GM20431 (cell line): ENCODE results near the gene MYMX.

Experiments
- in situ Hi-C: fragments of 300-500 bp; cut with MseI, MboI; formaldehyde crosslinking; loops from one replicate; pipeline ENCODE4 v1.15.0; 2020; ENCODE audit warnings: low sequenced_read_pairs; ENCODE audit not compliant: unreplicated experiment

Gene MYMX

GRCh38 chr6:44228836-44229235 is 12.1 kb downstream of the MYMX start:
- in situ Hi-C loops = no loop called here

- in situ Hi-C loops = loop anchor here (10.0 kb wide), 1 partner anchor 65 kb away; no protein-coding TSS in a partner anchor
Measured at GRCh38 chr6:44229376-44230033, 12.8 kb downstream of the MYMX start.

- in situ Hi-C loops = loop anchor here (10.0 kb wide), 1 partner anchor 65 kb away; no protein-coding TSS in a partner anchor
Measured at GRCh38 chr6:44230034-44230675, 13.4 kb downstream of the MYMX start.

- in situ Hi-C loops = loop anchor here (10.0 kb wide), 1 partner anchor 67 kb away; no protein-coding TSS in a partner anchor
Measured at GRCh38 chr6:44231426-44231825, 14.7 kb downstream of the MYMX start.

- in situ Hi-C loops = loop anchor here (10.0 kb wide), 1 partner anchor 68 kb away; no protein-coding TSS in a partner anchor
Measured at GRCh38 chr6:44232676-44233566, 16.2 kb downstream of the MYMX start.

- in situ Hi-C loops = loop anchor here (10.0 kb wide), 1 partner anchor 69 kb away; no protein-coding TSS in a partner anchor
Measured at GRCh38 chr6:44233567-44234100, 16.9 kb downstream of the MYMX start.

GRCh38 chr6:44234101-44235025 is 17.6 kb downstream of the MYMX start:
- in situ Hi-C loops = loop anchor here (10.0 kb wide), 1 partner anchor 70 kb away; no protein-coding TSS in a partner anchor

GRCh38 chr6:44235269-44235668 is 18.5 kb downstream of the MYMX start:
- in situ Hi-C loops = loop anchor here (10.0 kb wide), 1 partner anchor 70 kb away; no protein-coding TSS in a partner anchor

GRCh38 chr6:44235891-44236516 is 19.3 kb downstream of the MYMX start:
- in situ Hi-C loops = loop anchor here (10.0 kb wide), 1 partner anchor 71 kb away; no protein-coding TSS in a partner anchor

- in situ Hi-C loops = loop anchor here (10.0 kb wide), 1 partner anchor 72 kb away; no protein-coding TSS in a partner anchor
Measured at GRCh38 chr6:44237021-44237812, 20.5 kb downstream of the MYMX start.

GRCh38 chr6:44237813-44238433 is 21.2 kb downstream of the MYMX start:
- in situ Hi-C loops = loop anchor here (10.0 kb wide), 1 partner anchor 73 kb away; no protein-coding TSS in a partner anchor

GRCh38 chr6:44238687-44239350 is 22.1 kb downstream of the MYMX start:
- in situ Hi-C loops = loop anchor here (10.0 kb wide), 1 partner anchor 74 kb away; no protein-coding TSS in a partner anchor

GRCh38 chr6:44243345-44243744 is 26.6 kb downstream of the MYMX start:
- in situ Hi-C loops = no loop called here

- in situ Hi-C loops = no loop called here
Measured at GRCh38 chr6:44245391-44245911, 28.7 kb downstream of the MYMX start.

- in situ Hi-C loops = no loop called here
Measured at GRCh38 chr6:44245912-44246662, 29.4 kb downstream of the MYMX start.
